Thyroid gland (tissue), 4 donors: Measurements from ENCODE around the gene CTBP1.

Experiments used
- CTCF ChIP-seq, 6 experiments: fragments of 200-600 bp in 3 of 6; fragments of 450-650 bp in 3 of 6; sonication (generic) in 3 of 6; IDR thresholded peaks; one replicate each; pipeline ENCODE4 v1.5.1; 2016 to 2019; ENCODE audit warnings: antibody characterized with exemption in 6 of 6, mild to moderate bottlenecking in 2 of 6, inconsistent platforms in 1 of 6, moderate library complexity in 1 of 6
- POLR2A ChIP-seq, 2 donors: fragments of 450-650 bp; IDR thresholded peaks; one replicate each; pipeline ENCODE4 v1.6.1; 2017; ENCODE audit warnings: antibody characterized with exemption in 2 of 2, mild to moderate bottlenecking in 2 of 2, moderate library complexity in 1 of 2

GRCh38 chr4:1249731-1250526 is 999 bp upstream of the CTBP1 start:
- TF ChIP-seq POLR2A (IDR thresholded peaks at IDR 0.05) (no peak), CTCF (IDR thresholded peaks at IDR 0.05) (no peak)
